GM12878 (cell line): ENCODE measurements around the gene GRK5. TPM values are rescaled to one million over a fixed set of nuclear protein-coding genes. Genes with fewer than 3 reads are reported as not detected.

ENCODE experiments used
- ATAC-seq: fragments of 200-7000 bp; cut with Tn5 transposase; 3 replicates; pipeline ENCODE4 v1.9.1; 2020; ENCODE audit warnings: mild to moderate bottlenecking, moderate library complexity
- BruUV-seq: library from RNA; stranded (reverse); fragments of 400-500 nt; replicated peaks from 2 replicates; lab custom pipeline; 2021; lab: Mats Ljungman, UMichigan
- CTCF ChIA-PET: fragments of 300-600 bp; sonication (Branson Sonifier 250); formaldehyde crosslinking; extraction: SDS; loops from one replicate; lab custom pipeline; 2021; ENCODE audit warnings: inconsistent platforms; lab: Yijun Ruan, JAX
- POLR2A ChIA-PET: fragments of 350-600 bp; formaldehyde crosslinking; extraction: SDS; loops from one replicate; lab custom pipeline; 2021; ENCODE audit warnings: inconsistent platforms; lab: Charles Lee
- RAD21 ChIA-PET: fragments of 300-600 bp; sonication (Branson Sonifier 250); formaldehyde crosslinking; loops from one replicate; lab custom pipeline; 2023; ENCODE audit warnings: antibody characterized with exemption; ENCODE audit not compliant: unreplicated experiment; lab: Charles Lee
- SMC1A ChIA-PET: fragments of 300-600 bp; sonication (Branson Sonifier 250); formaldehyde crosslinking; loops from one replicate; lab custom pipeline; 2023; ENCODE audit not compliant: unreplicated experiment, uncharacterized antibody; lab: Charles Lee
- DNase-seq: peaks from one replicate; pipeline ENCODE4 v3.0.0-alpha.2; 2011; ENCODE audit warnings: low read depth, low spot score
- FAIRE-seq: peaks from 3 replicates; lab custom pipeline; 2011; peaks lifted over from hg19 to GRCh38; lab: Jason Lieb, UNC
- H2AFZ ChIP-seq: 2 replicates; pipeline ENCODE4 v1.6.0; 2011; ENCODE audit warnings: low read depth, low read length, control low read depth; ENCODE audit not compliant: control insufficient read depth
- H3K27ac ChIP-seq: 2 replicates; pipeline ENCODE4 v1.5.1; 2011; ENCODE audit warnings: control low read depth; ENCODE audit not compliant: control insufficient read depth, insufficient read depth
- H3K27me3 ChIP-seq, 2 experiments: replicated peaks in 1 of 2; 2 replicates each; pipeline versions ENCODE4 v1.6.0 to v1.6.1; 2011; ENCODE audit warnings: low read length in 1 of 2; ENCODE audit not compliant: control insufficient read depth in 2 of 2, insufficient read depth in 2 of 2
- H3K36me3 ChIP-seq, 2 experiments: 2 replicates each; pipeline ENCODE4 v1.5.1; 2011; ENCODE audit warnings: low read length in 1 of 2; ENCODE audit not compliant: control insufficient read depth in 2 of 2, insufficient read depth in 2 of 2
- H3K4me1 ChIP-seq: 2 replicates; pipeline ENCODE4 v1.6.1; 2011; ENCODE audit warnings: mild to moderate bottlenecking, low read length, moderate library complexity, mixed read lengths; ENCODE audit not compliant: control insufficient read depth, insufficient read depth
- H3K4me2 ChIP-seq: 2 replicates; pipeline ENCODE4 v1.6.0; 2011; ENCODE audit warnings: control low read depth; ENCODE audit not compliant: control insufficient read depth, insufficient read depth
- H3K4me3 ChIP-seq: fragments of 200-600 bp; sonication (generic); 2 replicates; pipeline ENCODE4 v1.5.1; 2016
- H3K79me2 ChIP-seq: 2 replicates; pipeline ENCODE4 v1.6.0; 2011; ENCODE audit warnings: low read length; ENCODE audit not compliant: control insufficient read depth, insufficient read depth
- H3K9ac ChIP-seq: 2 replicates; pipeline ENCODE4 v1.8.0; 2011; ENCODE audit warnings: low read length, control low read depth, mixed read lengths; ENCODE audit not compliant: control insufficient read depth, insufficient read depth
- H3K9me3 ChIP-seq: replicated peaks from 3 replicates; pipeline ENCODE4 v1.5.1; 2011; ENCODE audit warnings: mild to moderate bottlenecking, low read length; ENCODE audit not compliant: control insufficient read depth, insufficient read depth
- H4K20me1 ChIP-seq: 2 replicates; pipeline ENCODE4 v1.6.0; 2011; ENCODE audit not compliant: control insufficient read depth, insufficient read depth
- ATF2 ChIP-seq: IDR thresholded peaks from 2 replicates; pipeline ENCODE4 v1.6.1; 2012; ENCODE audit warnings: low read length, inconsistent platforms
- KDM1A ChIP-seq: fragments of 200-600 bp; sonication (generic); IDR thresholded peaks from 2 replicates; pipeline ENCODE4 v1.6.1; 2016; ENCODE audit warnings: borderline replicate concordance
- RUNX3 ChIP-seq: IDR thresholded peaks from 2 replicates; pipeline ENCODE4 v1.6.1; 2012; ENCODE audit warnings: low read length, inconsistent platforms
- SKIL ChIP-seq: fragments of 450-650 bp; IDR thresholded peaks from 2 replicates; pipeline ENCODE4 v1.6.1; 2017; ENCODE audit warnings: mild to moderate bottlenecking, low read depth, inconsistent platforms; ENCODE audit not compliant: poor library complexity, severe bottlenecking
- WGBS: methylation state at CpG from one replicate; pipeline ENCODE4 v1.1.6; 2016; ENCODE audit warnings: low lambda C conversion rate; ENCODE audit not compliant: insufficient replicate concordance, insufficient coverage; ENCODE audit errors: missing lambda C conversion rate; 5-methylcytosine and 5-hydroxymethylcytosine counted together
- in situ Hi-C: fragments of 300-500 bp; cut with MboI; formaldehyde crosslinking; loops from 9 replicates; pipeline ENCODE4 v1.14.3; 2018; ENCODE audit warnings: mixed read lengths
- intact Hi-C: fragments of 100-400 bp; cut with micrococcal nuclease; formaldehyde crosslinking; loops from one replicate; pipeline ENCODE4 v1.14.2; 2022; ENCODE audit not compliant: unreplicated experiment
- polyA plus RNA-seq, 11 experiments: library from polyadenylated mRNA; depleted of rRNA in 4 of 11; unstranded in 6 of 11; stranded (reverse) in 5 of 11; fragments of >200 nt; fragmentation: Nextera tagmentation in 4 of 11; fragmentation: Illumina TruSeq in 1 of 11; extraction: Ambion mirVana in 4 of 11; extraction: Trizol in 1 of 11; gene quantifications; 1 replicate in 1 of 11; 2 replicates in 10 of 11; pipeline versions ENCODE4 v1.2.1 to v1.2.3, GENCODE V29; 2011 to 2016; ENCODE audit warnings: inconsistent platforms in 2 of 11, missing spikeins in 2 of 11, low read depth in 1 of 11
- total RNA-seq, 4 experiments: library from RNA; depleted of rRNA in 3 of 4; stranded (reverse); fragments of >200 nt in 3 of 4; fragmentation: Illumina TruSeq in 1 of 4; extraction: Trizol in 1 of 4; gene quantifications; 2 replicates each; pipeline versions ENCODE4 v1.2.1 to v1.2.3, GENCODE V29; 2013 to 2021

The GRK5 gene
- total and polyA plus RNA-seq, 10 of the 15 experiments (the other 5 are each of a cell fraction or from before 2014, with no cell fraction given) = 0.11 to 22.1 (median 10.0) TPM

GRCh38 chr10:119351189-119351588 is 143.8 kb downstream of the GRK5 start:
- TF ChIP-seq KDM1A = no peak
- TF ChIP-seq RUNX3 = no peak
- no peak for TF ChIP-seq SKIL
- no peak for TF ChIP-seq ATF2
- TF ChIP-seq, all 136 proteins: peak for 0
- Histone ChIP-seq H3K4me3 (no peak overlapping the region), H2AFZ (no peak overlapping the region), H3K9me3 (peaks cover 4% of the 10 kb centered on the region), H3K4me1 (no peaks in the 10 kb centered on the region), H3K27me3 (no peaks in the 10 kb centered on the region), H4K20me1 (no peaks in the 10 kb centered on the region), H3K79me2 (no peaks in the 10 kb centered on the region), H3K27ac (no peak overlapping the region), H3K4me2 (no peak overlapping the region), H3K9ac (no peak overlapping the region), H3K36me3 (peaks cover 7 to 8% of the 10 kb centered on the region in 2 experiments; a peak in 2 of 4 replicates)
- RAD21 ChIA-PET = no interaction called here
- FAIRE-seq (no peak), DNase-seq (no peak), ATAC-seq (no peak)
- in situ Hi-C loops (no loop called here), intact Hi-C loops (no loop called here)
- SMC1A ChIA-PET = no interaction called here
- POLR2A ChIA-PET = no interaction called here
- CTCF ChIA-PET = interaction anchor here (1.0 kb wide), 1 partner anchor 14 kb away, joined by 6 read pairs; no protein-coding TSS in a partner anchor
- BruUV-seq = no TSS peak
- 98% methylated on average over 4 of the region's 4 CpGs for WGBS
